HL-60 (cell line): ENCODE results near the gene ZNF385A.
A peak's percentile ranks its signal among the peaks of the same experiment; 100 is the strongest.

ENCODE experiments used
- DNase-seq, 2 experiments: peaks; one replicate each; pipeline ENCODE4 v3.0.0-alpha.2; 2010 to 2020; ENCODE audit warnings: low read depth in 1 of 2, low spot score in 1 of 2
- H3K27ac ChIP-seq: fragments of 250-450 bp; sonication (Bioruptor Pico); replicated peaks from 2 replicates; pipeline ENCODE4 v1.5.1; 2020; ENCODE audit warnings: mild to moderate bottlenecking, moderate library complexity
- H3K27me3 ChIP-seq: fragments of 250-450 bp; sonication (Bioruptor Pico); 2 replicates; pipeline ENCODE4 v1.5.1; 2021; ENCODE audit warnings: mild to moderate bottlenecking, moderate library complexity; ENCODE audit not compliant: insufficient read depth, poor library complexity, severe bottlenecking
- H3K4me3 ChIP-seq: replicated peaks from 2 replicates; pipeline ENCODE4 v1.5.1; 2011; ENCODE audit warnings: mild to moderate bottlenecking, control low read depth, low read length; ENCODE audit not compliant: insufficient read depth
- CTCF ChIP-seq: IDR thresholded peaks from one replicate; pipeline ENCODE4 v1.5.1; 2011; ENCODE audit warnings: low read length, control low read depth, inconsistent platforms; ENCODE audit not compliant: insufficient read depth
- GABPA ChIP-seq: IDR thresholded peaks from 2 replicates; pipeline ENCODE4 v1.6.1; 2012; ENCODE audit warnings: low read depth
- POLR2AphosphoS5 ChIP-seq: IDR thresholded peaks from 2 replicates; pipeline ENCODE4 v1.6.1; 2012; ENCODE audit warnings: low read depth
- REST ChIP-seq: IDR thresholded peaks from 2 replicates; pipeline ENCODE4 v1.6.1; 2012; ENCODE audit warnings: low read depth; ENCODE audit not compliant: insufficient replicate concordance
- SPI1 ChIP-seq: IDR thresholded peaks from 2 replicates; pipeline ENCODE4 v1.6.1; 2012; ENCODE audit warnings: low read depth, mild to moderate bottlenecking, borderline replicate concordance

ZNF385A gene

GRCh38 chr12:54377797-54378515 is 6.6 kb downstream of the ZNF385A start:
- H3K4me3 ChIP-seq = no peak overlapping the region
- no peaks in the 10 kb centered on the region for H3K27me3 ChIP-seq
- TF ChIP-seq CTCF (no peak), REST (no peak), SPI1 (no peak), GABPA (no peak), POLR2AphosphoS5 (no peak)
- no peak for DNase-seq
- H3K27ac ChIP-seq = no peak overlapping the region

GRCh38 chr12:54377007-54377406 is 7.5 kb downstream of the ZNF385A start:
- H3K4me3 ChIP-seq = no peak overlapping the region
- H3K27ac ChIP-seq = no peak overlapping the region
- no peak for DNase-seq
- H3K27me3 ChIP-seq = no peaks in the 10 kb centered on the region
- TF ChIP-seq SPI1 (no peak), REST (peak; percentile 47)

GRCh38 chr12:54376596-54376995 is 7.9 kb downstream of the ZNF385A start:
- no peak for TF ChIP-seq SPI1
- TF ChIP-seq REST = no peak
- no peak for TF ChIP-seq CTCF
- TF ChIP-seq POLR2AphosphoS5 = no peak
- TF ChIP-seq GABPA = no peak
- no peak for DNase-seq
- Histone ChIP-seq H3K27ac (no peak overlapping the region), H3K27me3 (no peaks in the 10 kb centered on the region), H3K4me3 (no peak overlapping the region)

GRCh38 chr12:54375259-54375579 is 9.3 kb downstream of the ZNF385A start:
- Histone ChIP-seq H3K4me3 (no peak overlapping the region), H3K27me3 (no peaks in the 10 kb centered on the region), H3K27ac (no peak overlapping the region)
- no peak for DNase-seq
- TF ChIP-seq CTCF = no peak
